ENCODE measurements around the gene PRKAA2.
"Not testable (repeated sequence)": the region's sequence is repeated elsewhere in the genome, so short reads cannot be mapped to it uniquely, and the experiment has no call there.

DNA sequence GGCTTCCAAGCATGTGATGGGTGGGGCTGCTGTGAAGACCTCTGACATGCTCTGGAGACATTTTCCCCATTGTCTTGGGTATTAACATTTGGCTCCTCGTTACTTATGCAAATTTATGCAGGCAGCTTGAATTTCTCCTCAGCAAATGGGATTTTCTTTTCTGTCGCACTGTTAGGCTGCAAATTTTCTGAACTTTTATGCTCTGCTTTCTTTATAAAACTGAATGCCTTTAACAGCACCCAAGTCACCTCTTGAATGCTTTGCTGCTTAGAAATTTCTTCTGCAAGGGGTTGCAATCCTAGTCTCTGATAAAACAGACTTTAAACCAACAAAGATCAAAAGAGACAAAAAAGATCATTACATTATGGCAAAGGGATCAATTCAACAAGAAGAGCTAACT, 35.0 kb upstream of the PRKAA2 start:
- TF ChIP-seq, protein P1, sequence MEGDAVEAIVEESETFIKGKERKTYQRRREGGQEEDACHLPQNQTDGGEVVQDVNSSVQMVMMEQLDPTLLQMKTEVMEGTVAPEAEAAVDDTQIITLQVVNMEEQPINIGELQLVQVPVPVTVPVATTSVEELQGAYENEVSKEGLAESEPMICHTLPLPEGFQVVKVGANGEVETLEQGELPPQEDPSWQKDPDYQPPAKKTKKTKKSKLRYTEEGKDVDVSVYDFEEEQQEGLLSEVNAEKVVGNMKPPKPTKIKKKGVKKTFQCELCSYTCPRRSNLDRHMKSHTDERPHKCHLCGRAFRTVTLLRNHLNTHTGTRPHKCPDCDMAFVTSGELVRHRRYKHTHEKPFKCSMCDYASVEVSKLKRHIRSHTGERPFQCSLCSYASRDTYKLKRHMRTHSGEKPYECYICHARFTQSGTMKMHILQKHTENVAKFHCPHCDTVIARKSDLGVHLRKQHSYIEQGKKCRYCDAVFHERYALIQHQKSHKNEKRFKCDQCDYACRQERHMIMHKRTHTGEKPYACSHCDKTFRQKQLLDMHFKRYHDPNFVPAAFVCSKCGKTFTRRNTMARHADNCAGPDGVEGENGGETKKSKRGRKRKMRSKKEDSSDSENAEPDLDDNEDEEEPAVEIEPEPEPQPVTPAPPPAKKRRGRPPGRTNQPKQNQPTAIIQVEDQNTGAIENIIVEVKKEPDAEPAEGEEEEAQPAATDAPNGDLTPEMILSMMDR (IDR thresholded peaks at IDR 0.05; ENCODE audit: borderline replicate concordance, extremely low read depth, low read length, poor library complexity, severe bottlenecking): not testable (repeated sequence)
- not testable (repeated sequence) for TF ChIP-seq EZH2 (IDR thresholded peaks at IDR 0.05; ENCODE audit: borderline replicate concordance, low read depth, low read length, severe bottlenecking)
